Measurements from ENCODE around the gene MYO10.
A peak's percentile ranks its signal among the peaks of the same experiment; 100 is the strongest.

MYO10 gene

DNA sequence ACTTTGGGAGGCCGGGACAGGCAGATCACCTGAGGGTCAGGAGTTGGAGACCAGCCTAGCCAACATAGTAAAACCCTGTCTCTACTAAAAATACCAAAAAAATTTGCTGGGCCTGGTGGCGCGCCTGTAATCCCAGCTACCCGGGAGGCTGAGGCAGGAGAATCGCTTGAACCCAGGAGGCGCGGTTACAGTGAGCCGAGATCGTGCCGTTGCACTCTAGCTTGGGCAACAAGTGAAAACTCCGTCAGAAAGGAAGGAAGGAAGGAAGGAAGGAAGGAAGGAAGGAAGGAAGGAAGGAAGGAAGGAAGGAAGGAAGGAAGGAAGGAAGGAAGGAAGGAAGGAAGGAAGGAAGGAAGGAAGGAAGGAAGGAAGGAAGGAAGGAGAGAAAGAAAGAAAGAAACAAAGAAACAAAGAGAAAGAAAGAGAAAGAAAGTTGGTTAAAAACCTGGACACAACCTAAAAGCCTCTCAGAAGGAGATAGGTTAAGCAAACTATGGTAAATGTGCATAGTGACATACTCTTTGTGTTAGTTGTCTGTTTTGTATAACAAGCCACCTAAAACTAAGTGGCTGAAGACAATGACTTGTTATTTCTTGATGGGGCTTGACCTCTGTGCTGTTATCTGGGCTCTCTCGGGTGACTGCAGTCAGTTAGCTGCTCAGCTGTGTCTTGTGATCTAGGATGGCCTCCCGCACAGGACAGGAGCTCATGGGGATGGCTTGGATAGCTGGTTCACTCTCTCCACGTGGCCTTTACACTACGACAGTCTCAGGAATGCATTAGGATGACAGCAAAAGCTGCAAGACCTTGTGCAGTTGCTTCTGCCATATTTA is 8.0 kb upstream of the MYO10 start:
- DNase-seq (ENCODE audit: low read depth): no peak

DNA sequence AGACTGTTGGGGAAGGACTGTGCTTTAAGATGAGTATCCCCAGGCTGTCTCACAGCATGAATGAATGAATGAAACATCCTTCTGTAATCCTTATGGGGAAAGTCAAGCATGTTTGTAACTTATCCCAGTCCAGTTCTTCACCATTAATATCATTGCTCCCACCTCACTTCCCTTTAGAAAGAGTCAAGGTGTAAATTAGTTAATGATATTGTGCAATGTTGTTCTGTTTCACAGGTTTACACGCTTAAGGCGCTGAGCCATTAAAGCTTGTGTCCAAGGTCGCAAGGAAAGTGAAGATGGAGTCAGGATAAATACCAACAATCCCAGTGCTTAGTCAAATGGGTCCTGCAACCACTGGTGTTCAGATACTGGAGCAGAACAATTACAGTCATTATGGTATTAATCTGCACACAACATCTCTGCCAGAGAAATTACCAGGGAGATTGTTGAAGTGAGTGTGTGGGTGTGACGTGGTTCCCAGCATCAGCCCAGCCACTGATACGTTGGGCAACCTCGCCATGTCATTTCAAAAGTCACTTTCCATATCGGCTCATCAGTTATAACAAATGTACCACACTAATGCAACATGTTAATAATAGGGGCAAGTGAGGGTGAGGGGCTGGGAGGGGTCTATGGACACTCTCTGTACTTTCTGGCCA is 1.5 kb upstream of the MYO10 start:
- no peak for DNase-seq (ENCODE audit: low read depth)

DNA sequence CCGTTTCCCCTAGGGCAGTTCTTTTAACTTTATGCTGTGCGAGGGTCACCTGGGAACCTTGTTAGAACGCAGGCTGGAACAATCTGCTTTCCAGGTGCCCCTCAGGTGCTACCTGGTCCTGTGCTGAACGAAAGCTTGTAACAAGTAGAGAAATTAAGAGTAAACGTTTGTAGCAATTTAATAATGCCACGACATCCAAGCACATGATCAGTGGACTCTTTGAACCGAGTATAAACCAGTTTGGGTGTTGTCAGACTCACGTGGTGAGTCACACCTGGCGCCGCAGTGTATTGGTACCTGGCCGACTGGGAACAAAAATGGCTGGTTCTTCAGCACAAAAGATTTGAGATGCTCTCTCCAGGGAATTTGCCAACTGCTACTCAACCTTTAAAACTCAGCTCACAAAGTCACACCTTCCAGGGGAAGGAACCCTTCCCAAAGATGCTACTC is 926 bp upstream of the MYO10 start:
- no peak for DNase-seq (ENCODE audit: low read depth)

DNA sequence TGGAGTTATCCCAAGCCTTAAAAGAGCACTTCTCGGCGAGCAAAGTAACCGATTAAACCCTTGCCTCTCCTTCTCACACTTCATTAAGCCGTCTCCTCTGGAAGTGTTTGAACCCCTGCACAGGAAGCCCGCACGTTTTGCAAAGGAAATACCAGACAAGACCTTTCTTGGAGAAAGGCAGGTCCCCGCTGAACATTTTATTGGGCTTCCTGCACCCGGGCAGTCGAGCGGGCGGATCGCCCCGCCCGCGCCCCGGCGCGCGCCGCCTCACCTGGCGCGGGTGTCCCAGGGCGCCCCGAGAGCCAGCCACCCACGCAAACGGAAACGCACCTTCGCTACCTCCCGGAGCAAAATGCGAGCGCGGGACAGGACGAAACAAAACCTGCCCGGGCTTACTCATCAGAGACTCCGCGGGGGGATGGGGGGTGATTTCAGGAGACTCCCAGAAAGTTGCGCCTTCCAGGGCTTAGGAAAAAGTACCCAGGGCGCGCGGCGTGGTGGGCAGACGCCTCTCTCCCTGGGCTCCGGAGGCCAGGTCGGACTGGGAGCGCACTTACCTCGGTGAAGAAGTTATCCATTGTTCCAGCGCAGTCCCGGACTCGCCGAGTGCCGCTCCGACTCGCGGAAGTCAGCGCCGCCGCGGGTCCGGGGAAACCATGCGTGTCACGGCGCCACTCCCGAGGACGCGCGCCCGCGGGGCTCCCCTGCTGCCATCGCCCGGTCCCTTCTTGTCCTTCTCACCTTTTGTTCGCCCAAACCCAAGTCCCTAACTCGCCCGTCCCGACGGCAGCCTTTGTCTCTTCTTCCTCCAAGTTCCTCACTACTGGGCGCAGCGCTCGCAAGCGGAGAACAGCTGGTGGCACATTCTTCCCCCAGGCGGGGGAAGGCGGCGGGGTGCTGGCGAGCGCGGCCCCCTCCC is 598 bp downstream of the MYO10 start:
- DNase-seq (ENCODE audit: low read depth): peak; percentile 1

DNA sequence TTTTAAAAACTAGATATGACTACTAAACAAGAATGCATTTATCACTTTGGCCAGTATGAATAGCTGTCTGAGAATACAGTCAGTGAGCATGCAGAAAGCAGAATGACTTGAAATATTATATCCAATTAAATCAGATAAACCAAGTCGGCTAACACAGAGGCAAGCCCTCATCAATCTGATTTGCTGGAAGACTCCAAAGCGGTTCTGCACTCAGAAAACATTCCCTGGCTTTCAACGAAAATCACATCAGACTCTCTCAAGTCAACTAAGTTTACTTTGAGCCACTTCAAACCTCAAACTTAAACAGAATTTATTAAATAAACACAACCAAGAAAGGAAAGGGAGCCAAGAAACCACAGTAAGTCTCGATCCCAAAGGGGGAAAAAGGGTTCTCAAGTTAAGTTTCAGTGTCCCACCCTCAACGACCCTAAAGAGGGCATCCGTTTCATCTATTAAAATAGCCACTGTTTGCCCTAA is 1.4 kb downstream of the MYO10 start:
- no peak for DNase-seq (ENCODE audit: low read depth)

DNA sequence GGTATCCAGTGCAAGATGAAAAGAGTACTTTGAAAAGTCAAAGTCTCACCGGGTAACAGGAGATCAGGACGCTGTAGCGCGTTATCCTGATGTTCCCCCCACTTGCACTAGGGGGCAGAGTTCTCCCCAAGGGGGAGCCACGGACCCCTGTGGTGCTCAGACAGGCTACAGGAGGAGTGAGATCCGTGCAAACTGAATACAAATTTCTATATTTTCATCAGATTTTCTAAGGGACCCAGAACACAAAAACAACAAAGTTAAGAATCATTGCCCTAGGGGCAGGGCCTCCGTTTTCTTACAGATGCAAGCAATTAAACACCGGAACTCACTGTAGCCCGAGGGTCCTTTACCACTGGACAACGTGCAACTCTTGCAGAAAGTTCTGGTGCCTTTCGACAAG is 2.0 kb downstream of the MYO10 start:
- DNase-seq (ENCODE audit: low read depth): peak; percentile 7

DNA sequence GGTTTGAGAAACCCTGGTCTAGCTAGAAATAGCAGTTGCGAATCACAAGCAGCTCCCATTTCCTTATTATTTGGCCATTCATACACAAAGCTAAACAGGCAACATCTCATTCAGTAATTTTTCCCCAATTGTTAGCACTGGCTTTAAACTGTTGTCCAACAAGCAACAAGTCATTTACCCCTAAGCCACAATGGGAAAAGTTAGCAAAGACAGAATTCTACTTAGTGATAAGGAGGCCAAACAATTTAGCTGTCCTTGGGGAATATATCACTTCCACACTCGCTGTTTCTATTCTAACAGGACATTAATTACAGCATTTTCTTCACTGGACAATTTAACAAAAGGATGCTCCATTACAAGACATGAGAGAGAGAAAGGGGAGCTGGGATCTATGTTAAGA is 2.8 kb downstream of the MYO10 start:
- no peak for DNase-seq (ENCODE audit: low read depth)

DNA sequence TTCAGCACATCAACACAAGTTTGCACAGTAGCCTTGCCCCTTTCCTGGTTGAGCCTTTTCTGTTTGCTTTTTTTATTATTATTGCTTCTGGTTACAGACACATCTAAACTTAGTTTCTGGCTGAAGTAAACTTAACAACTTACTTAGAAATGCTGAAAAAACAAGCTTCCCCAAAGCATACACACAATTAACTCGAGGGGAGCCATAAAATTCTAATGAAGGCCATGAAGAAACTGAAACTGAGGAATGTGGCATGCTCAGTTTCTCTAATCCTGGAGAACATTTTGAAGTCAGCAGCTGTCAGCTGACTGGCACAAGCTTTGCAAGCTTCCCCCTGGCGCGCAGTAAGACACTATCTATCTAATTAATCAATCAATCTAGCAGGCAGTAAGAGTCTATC is 3.7 kb downstream of the MYO10 start:
- no peak for DNase-seq (ENCODE audit: low read depth)

DNA sequence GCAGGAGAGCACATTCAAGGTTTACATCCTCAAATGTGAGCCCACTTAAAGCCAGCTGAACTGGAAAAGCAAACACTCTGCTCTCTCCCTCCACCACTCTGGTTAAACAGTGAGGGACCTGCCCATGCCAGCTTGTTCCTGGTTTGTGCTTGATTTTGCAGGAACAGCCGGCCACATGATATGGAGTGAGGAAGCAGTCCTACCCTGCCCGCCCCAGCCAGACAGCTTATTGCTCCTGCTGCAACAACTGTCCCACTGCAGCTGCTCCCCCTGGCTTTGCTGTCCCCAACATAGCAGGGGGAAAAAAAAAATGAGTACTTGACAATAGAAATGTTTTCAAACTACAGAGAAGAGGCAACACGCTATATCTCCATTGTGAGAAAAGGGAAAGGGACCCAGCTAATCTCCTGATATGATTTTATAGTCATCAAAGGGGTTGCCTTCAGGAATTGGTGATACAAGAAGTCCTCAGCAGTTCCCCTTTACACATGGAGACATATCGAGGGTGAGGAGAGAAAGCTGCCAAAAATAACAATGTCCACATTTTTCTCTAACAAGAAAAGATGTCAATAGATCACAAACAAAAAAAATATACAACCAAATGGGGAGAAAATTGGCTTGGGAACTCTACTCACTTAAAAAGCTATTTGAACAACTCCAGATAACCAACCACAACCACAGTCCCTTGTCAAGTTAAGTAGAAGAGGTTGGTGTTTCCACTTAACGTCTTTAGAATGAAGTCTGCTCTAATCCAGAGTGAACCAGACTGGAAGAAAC is 4.6 kb downstream of the MYO10 start:
- no peak for DNase-seq (ENCODE audit: low read depth)

DNA sequence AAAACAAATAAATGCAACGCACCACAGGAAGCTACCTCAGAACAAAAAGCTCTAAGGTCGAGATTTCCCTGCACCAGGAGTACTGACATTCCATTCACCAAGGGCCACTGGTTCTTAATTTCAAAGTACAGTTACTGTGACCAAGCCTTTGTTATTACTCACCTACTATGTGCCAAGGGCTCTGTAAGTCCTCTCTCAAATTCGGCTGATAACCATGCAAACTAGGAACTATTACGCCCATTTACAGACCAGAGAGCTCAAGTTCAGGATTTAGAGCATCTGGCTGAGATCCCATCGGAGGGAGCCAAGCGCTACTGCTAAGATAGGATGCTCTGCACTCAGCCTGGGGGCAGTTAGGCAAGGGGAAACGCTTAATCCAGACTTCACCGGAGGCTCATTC is 5.6 kb downstream of the MYO10 start:
- no peak for DNase-seq (ENCODE audit: low read depth)

DNA sequence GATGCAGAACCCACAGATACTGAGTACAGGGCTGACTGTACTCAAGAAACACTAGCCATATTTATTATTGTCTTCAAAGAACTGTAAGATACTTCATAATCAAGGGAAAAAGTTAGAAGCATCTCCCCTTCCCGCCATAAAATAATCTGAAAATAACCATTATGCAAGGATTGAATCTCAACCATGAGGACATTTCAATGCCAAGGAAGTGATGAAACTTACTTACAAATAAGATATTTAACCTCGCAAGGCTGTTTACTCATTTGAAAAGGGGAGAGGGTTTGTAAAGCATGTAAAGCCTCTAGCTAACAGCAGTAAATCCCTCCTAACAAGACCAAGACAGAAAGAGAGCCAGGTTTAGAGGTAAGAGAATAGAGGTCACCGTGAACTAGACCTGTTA is 6.3 kb downstream of the MYO10 start:
- no peak for DNase-seq (ENCODE audit: low read depth)

DNA sequence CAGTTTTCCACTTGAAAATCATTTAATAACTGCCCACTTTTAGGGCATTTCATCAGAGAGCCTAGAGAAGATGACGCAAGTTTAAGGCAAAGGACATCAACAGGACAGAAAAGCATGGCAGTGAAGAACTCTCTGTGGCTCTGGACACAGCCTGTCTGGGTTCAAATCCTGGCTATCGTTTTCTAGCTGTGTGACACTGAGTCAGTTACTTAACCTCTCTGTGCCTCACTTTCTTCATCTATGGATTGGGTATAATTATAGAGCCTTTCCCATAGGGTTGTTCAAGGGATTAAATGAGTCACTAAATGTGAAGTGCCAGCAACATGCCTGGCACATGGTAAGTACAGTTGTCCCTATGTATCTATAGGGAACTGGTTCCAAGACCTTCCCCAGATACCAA is 6.7 kb downstream of the MYO10 start:
- DNase-seq (ENCODE audit: low read depth): no peak

DNA sequence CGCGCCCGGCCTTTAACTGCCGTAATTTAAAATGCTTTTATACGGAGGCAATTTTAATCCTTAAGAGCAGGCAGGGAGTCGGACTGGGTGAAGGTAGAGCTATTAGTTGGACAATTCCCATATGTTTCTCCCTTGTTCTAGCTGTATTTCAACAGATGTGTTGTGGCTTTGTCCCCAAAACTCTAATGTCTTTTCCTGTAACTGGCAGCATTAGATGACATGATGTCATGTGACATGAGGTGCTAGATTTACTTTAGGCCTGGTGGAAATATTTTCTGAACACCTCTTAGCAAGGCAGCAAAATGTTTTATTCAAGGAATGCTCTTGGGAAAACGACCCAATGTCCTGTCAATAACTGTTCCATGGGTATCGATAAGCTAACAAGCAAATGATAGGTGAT is 8.5 kb downstream of the MYO10 start:
- DNase-seq (ENCODE audit: low read depth): no peak

DNA sequence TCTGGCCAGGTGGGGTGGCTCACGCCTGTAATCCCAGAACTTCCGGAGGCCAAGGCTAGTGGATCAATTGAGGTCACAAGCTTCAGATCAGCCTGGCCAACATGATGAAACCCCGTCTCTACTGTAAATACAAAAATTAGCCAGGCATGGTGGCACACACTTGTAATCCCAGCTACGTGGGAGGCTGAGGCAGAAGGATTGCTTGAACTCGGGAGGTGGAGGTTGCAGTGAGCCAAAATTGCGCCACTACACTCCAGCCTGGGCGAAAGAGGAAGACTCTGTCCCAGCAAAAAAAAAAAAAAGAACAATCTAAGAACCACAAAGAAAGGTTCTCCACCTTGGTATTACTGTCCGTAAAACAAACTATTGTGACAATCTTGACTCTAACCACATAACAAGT is 9.7 kb downstream of the MYO10 start:
- no peak for DNase-seq (ENCODE audit: low read depth)

DNA sequence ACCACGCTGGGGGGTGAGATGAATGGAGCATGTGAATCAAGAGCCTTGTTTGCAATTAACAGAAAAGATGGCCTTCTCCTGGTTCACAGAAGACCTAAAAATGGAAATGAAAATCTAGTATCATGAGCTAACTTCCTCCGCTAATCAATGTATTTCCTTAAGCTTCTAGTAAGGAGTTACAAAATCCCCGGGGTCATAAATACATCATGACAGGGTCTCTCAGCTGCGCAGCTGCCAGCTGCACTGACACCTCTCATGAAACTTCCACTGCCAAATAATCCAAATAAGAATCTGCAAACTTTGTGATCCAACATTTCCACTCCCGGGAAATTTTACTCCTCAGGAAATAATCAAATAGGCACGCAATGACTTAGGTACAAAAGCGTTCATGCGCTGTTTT is 11.9 kb downstream of the MYO10 start:
- DNase-seq (ENCODE audit: low read depth): no peak

DNA sequence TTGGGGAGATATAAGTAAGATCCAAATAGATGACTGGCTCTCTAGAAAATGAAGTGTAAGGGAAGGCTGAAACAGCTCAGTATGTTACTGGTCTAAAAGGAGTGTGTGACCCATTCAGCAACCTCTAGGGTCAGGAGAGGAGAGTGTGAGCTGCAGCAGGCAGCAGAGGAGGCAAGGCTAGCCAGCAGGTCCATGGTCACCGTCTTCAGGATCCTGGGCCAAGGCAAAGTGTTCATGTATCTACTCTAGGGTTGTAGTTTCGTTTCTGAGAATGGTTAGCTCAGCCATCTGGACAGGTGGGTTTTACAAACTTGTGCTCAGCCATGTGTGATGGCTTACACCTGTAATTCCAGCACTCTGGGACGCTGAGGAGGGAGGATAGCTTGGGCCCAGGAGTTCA is 13.7 kb downstream of the MYO10 start:
- DNase-seq (ENCODE audit: low read depth): no peak

DNA sequence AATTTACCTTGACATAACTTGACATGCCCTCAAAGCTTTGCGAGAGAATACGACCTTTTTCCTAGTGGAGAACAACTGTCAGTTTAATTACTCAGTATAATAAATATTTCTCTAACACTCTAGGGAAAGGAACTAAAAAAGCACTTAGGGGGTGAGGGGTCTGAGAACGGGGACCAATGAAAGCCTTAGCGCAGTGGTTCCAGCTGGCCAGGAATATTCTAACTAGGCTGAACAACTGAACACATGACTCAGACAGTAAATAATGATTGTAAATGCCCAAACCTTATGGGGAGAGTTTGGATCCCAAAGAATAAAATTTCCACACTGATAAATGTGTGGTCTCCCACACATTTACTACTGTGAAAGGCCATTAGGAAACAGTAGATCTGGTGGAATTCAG is 14.9 kb downstream of the MYO10 start:
- no peak for DNase-seq (ENCODE audit: low read depth)

DNA sequence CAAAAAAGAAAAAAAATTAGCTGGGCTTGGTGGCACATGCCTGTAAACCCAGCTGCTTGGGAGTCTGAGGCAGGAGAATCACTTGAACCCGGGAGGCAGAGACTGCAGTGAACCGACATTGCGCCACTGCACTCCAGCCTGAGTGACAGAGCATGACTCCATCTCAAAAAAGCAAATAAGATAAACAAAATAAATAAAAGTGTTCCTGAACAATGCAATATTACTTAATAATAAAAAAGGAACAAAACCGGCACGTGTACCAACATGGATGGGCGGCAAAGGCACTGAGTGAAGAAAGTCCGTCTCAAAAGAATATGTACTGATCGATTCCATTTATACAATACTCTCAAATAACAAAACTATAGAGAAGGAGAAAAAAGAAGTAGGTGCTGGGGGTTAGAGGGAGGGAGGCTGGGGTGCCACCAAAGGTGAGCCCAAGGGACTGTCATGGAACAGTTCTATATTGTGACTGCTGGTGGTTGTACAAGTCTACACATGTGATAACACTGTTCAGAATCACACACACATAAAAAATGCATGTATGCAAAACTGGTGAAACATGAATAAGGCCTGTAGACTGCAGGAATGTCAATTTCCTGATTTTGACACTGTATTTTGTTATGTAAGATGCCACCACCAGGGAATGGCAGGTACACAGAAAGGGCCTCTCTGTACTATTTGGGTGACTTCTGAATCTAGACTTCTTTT is 15.8 kb downstream of the MYO10 start:
- DNase-seq (ENCODE audit: low read depth): no peak

DNA sequence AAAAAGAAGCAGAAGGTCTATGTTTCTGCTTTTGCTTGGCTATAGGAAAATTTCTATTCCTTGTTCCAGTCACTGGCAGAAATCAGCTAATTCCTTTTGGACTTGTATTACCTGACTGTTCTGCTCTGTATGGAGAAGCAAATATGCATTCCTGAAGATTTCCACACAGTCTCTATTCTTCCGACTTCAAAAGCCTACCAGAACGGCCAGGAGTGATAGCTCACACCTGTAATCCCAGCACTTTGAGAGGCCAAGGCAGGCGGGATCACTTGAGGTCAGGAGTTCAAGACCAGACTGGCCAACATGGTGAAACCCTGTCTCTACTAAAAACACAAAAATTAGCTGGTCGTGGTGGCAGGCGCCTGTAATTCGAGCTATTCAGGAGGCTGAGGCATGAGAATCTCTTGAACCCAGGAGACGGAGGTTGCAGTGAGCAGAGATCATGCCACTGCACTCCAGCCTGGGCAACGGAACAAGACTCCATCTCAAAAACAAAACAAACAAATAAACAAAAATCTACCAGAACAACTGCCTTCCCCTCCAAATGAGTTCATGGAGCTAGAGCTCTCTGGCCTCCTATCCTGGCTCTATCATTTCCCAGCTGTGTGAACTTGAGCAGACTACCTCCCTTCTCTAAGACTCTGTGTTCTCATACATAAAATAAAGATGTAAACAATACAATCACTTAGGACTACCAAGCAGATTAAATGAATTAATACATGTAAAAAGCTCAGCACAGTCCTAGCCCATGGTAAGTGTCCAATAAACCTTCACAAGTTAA is 17.0 kb downstream of the MYO10 start:
- no peak for DNase-seq (ENCODE audit: low read depth)

DNA sequence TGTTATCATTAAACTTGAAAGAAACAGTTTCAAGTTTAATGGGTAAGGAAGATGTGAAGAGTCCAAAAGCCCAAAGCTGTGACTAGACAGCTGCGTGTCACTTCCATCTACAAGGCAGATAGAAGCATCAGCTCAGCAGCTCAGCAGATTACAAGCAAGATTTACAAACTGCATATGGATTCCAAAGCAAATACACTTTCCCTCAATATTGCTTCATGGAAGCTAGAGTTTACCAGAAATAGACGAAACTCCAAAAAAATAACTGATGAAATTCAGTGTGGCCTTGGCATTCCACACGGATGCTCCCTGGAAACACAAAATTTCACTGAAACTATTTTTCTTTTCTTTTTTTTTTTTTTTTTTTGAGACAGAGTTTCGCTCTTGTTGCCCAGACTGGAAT is 17.9 kb downstream of the MYO10 start:
- DNase-seq (ENCODE audit: low read depth): no peak
